Measurements from ENCODE around the gene ACOT9. TPM values are rescaled to one million over a fixed set of nuclear protein-coding genes. Genes with fewer than 3 reads are reported as not detected.

Gene ACOT9
- total and polyA plus RNA-seq, 10 of the 15 experiments (the other 5 are each of a cell fraction or from before 2014, with no cell fraction given) = 17.4 to 42.5 (median 23.3) TPM

DNA sequence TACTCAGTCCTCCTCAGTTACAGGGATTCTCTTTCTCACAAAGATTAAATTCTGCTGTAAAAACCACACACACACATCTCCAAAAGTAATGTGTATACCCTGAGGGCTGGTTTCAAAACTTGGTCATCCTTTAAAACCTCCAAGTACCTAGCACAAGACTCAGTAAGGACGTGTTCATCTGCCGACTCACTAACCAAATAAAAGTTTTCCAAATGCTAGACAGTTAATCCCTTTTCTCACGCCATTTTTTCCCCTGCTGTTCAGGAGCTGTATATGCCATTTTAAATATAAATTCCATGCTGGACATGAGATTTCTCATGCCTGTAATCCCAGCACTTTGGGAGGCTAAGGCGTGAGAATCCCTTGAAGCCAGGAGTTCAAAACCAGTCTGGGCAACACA lies 35.9 kb upstream of the ACOT9 start (continued):
- TF ChIP-seq, protein P1, sequence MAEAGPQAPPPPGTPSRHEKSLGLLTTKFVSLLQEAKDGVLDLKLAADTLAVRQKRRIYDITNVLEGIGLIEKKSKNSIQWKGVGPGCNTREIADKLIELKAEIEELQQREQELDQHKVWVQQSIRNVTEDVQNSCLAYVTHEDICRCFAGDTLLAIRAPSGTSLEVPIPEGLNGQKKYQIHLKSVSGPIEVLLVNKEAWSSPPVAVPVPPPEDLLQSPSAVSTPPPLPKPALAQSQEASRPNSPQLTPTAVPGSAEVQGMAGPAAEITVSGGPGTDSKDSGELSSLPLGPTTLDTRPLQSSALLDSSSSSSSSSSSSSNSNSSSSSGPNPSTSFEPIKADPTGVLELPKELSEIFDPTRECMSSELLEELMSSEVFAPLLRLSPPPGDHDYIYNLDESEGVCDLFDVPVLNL (IDR thresholded peaks at IDR 0.05; ENCODE audit: low read depth, low read length) = no peak

DNA sequence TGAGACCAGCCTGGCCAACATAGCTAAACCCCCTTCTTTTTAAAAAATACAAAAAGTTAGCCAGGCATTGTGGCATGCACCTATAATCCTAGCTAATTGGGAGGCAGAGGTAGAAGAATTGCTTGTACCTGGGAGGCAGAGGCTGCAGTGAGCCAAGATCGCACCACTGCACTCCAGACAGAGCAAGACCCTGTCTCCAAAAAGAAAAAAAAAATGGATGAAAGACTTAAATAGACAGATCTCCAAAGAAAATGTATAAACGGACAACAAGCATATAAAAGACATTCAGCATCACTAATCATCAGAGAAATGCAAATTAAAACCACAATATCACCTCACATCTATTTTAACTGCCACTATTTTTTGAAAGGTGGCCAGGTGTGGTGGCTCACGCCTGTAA lies 33.3 kb upstream of the ACOT9 start:
- Histone ChIP-seq H3K79me2 (ENCODE audit: control insufficient read depth, insufficient read depth, low read length) (no peaks in the 10 kb centered on the region), H3K27me3 (replicated peaks in 1 of 2; ENCODE audit: control insufficient read depth in 2 of 2, insufficient read depth in 2 of 2, low read length in 1 of 2) (no peaks in the 10 kb centered on the region), H3K36me3 (ENCODE audit: control insufficient read depth in 2 of 2, insufficient read depth in 2 of 2, low read length in 1 of 2) (no peaks in the 10 kb centered on the region), H3K9me3 (replicated peaks; ENCODE audit: control insufficient read depth, insufficient read depth, low read length) (no peaks in the 10 kb centered on the region), H3K4me1 (ENCODE audit: control insufficient read depth, insufficient read depth, low read length) (no peaks in the 10 kb centered on the region), H3K4me2 (ENCODE audit: control insufficient read depth, insufficient read depth) (no peak overlapping the region), H2AFZ (ENCODE audit: control insufficient read depth, low read depth, low read length) (no peak overlapping the region), H3K27ac (ENCODE audit: control insufficient read depth, insufficient read depth) (no peak overlapping the region), H4K20me1 (ENCODE audit: control insufficient read depth, insufficient read depth) (no peaks in the 10 kb centered on the region), H3K4me3 (no peak overlapping the region), H3K9ac (ENCODE audit: control insufficient read depth, insufficient read depth, low read length) (no peak overlapping the region)
- FAIRE-seq = no peak
- CTCF ChIA-PET = interaction anchor here (2.5 kb wide), 1 partner anchor 126 kb away, joined by 11 read pairs; no protein-coding TSS in a partner anchor
- no TSS peak for BruUV-seq (replicated peaks)
- ATAC-seq = no peak
- RAD21 ChIA-PET (ENCODE audit: unreplicated experiment) = interaction anchor here (0.9 to 1.6 kb wide), 2 partner anchors 125 to 130 kb away, joined by 3 to 4 read pairs; no protein-coding TSS in a partner anchor
- intact Hi-C loops (cut with micrococcal nuclease; ENCODE audit: unreplicated experiment) = no loop called here
- SMC1A ChIA-PET (ENCODE audit: uncharacterized antibody, unreplicated experiment) = no interaction called here
- 44% methylated on average over 3 of the region's 3 CpGs for WGBS (ENCODE audit: insufficient coverage, insufficient replicate concordance, low lambda C conversion rate, missing lambda C conversion rate)
- POLR2A ChIA-PET = interaction anchor here (0.7 to 0.9 kb wide), 2 partner anchors 100 to 205 kb away, joined by 3 to 6 read pairs; no protein-coding TSS in a partner anchor
- in situ Hi-C loops (cut with MboI) = no loop called here
- TF ChIP-seq, protein P2, sequence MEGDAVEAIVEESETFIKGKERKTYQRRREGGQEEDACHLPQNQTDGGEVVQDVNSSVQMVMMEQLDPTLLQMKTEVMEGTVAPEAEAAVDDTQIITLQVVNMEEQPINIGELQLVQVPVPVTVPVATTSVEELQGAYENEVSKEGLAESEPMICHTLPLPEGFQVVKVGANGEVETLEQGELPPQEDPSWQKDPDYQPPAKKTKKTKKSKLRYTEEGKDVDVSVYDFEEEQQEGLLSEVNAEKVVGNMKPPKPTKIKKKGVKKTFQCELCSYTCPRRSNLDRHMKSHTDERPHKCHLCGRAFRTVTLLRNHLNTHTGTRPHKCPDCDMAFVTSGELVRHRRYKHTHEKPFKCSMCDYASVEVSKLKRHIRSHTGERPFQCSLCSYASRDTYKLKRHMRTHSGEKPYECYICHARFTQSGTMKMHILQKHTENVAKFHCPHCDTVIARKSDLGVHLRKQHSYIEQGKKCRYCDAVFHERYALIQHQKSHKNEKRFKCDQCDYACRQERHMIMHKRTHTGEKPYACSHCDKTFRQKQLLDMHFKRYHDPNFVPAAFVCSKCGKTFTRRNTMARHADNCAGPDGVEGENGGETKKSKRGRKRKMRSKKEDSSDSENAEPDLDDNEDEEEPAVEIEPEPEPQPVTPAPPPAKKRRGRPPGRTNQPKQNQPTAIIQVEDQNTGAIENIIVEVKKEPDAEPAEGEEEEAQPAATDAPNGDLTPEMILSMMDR (IDR thresholded peaks at IDR 0.05 in 2 of 3, conservative IDR thresholded peaks at IDR 0.05 in 1 of 3; ENCODE audit: control insufficient read depth in 2 of 3, extremely low read depth in 1 of 3, insufficient read depth in 1 of 3, low read depth in 3 of 3, low read length in 3 of 3) = no peak
- TF ChIP-seq PAX8 (IDR thresholded peaks at IDR 0.05) (no peak), BCL11A (IDR thresholded peaks at IDR 0.05; ENCODE audit: low read depth, low read length) (no peak)
- TF ChIP-seq, protein P3, sequence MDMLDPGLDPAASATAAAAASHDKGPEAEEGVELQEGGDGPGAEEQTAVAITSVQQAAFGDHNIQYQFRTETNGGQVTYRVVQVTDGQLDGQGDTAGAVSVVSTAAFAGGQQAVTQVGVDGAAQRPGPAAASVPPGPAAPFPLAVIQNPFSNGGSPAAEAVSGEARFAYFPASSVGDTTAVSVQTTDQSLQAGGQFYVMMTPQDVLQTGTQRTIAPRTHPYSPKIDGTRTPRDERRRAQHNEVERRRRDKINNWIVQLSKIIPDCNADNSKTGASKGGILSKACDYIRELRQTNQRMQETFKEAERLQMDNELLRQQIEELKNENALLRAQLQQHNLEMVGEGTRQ (IDR thresholded peaks at IDR 0.05; ENCODE audit: borderline replicate concordance, low read depth, low read length) = no peak
- DNase-seq (ENCODE audit: low read depth, low spot score) = no peak

Data from GM12878 (cell line).